Measurements from ENCODE around the gene GRK3.
"Not testable (repeated sequence)": the region's sequence is repeated elsewhere in the genome, so short reads cannot be mapped to it uniquely, and the experiment has no call there.

GRK3 gene

DNA sequence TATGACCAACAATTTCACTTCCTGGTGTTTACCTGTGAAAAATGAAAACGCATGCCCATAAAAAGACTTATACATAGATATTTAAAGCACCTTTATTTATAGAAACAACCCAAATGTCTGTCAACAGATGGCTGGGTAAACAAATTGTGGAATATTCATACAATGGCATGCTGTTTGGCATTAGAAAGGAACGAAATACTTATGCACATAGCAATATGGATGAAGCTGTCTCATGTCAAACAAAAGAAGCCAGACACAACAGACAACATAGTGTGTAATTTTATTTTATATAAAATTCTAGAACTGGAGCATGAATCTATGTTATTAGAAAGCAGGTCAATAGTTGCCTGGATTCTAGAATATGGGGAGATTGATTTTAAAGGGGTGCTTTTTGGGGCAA lies 38.0 kb downstream of the GRK3 start:
- H3K79me2 ChIP-seq (ENCODE audit: insufficient read depth, low read length): no peaks in the 10 kb centered on the region
- no peaks in the 10 kb centered on the region for H3F3A ChIP-seq (ENCODE audit: insufficient read depth, low read length)
- TF ChIP-seq EZH2 (IDR thresholded peaks at IDR 0.05; ENCODE audit: borderline replicate concordance, low read length): no peak
- TF ChIP-seq, protein P1, sequence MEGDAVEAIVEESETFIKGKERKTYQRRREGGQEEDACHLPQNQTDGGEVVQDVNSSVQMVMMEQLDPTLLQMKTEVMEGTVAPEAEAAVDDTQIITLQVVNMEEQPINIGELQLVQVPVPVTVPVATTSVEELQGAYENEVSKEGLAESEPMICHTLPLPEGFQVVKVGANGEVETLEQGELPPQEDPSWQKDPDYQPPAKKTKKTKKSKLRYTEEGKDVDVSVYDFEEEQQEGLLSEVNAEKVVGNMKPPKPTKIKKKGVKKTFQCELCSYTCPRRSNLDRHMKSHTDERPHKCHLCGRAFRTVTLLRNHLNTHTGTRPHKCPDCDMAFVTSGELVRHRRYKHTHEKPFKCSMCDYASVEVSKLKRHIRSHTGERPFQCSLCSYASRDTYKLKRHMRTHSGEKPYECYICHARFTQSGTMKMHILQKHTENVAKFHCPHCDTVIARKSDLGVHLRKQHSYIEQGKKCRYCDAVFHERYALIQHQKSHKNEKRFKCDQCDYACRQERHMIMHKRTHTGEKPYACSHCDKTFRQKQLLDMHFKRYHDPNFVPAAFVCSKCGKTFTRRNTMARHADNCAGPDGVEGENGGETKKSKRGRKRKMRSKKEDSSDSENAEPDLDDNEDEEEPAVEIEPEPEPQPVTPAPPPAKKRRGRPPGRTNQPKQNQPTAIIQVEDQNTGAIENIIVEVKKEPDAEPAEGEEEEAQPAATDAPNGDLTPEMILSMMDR (IDR thresholded peaks at IDR 0.05; ENCODE audit: low read length): no peak
- H2AFZ ChIP-seq (ENCODE audit: low read length): no peak overlapping the region
- no peaks in the 10 kb centered on the region for H3K9me2 ChIP-seq (ENCODE audit: low read depth, low read length)
- no peaks in the 10 kb centered on the region for H4K20me1 ChIP-seq (ENCODE audit: insufficient read depth, low read length)
- H3K27me3 ChIP-seq (ENCODE audit: insufficient read depth, low read length): no peaks in the 10 kb centered on the region
- H3K27ac ChIP-seq (ENCODE audit: low read depth, low read length, poor library complexity, severe bottlenecking): no peak overlapping the region
- no peaks in the 10 kb centered on the region for H3K9me3 ChIP-seq (ENCODE audit: low read length)
- no peaks in the 10 kb centered on the region for H3K36me3 ChIP-seq (ENCODE audit: insufficient read depth, low read length)
- no peaks in the 10 kb centered on the region for H3K4me1 ChIP-seq (ENCODE audit: insufficient read depth, low read length, severe bottlenecking)
- no peak overlapping the region for H3K4me2 ChIP-seq (ENCODE audit: low read length)
- no peak overlapping the region for H3K4me3 ChIP-seq (ENCODE audit: low read depth, low read length, poor library complexity, severe bottlenecking)
- H3K9ac ChIP-seq (ENCODE audit: low read length): no peak overlapping the region

GRCh38 chr22:25602916-25603315 lies 38.4 kb downstream of the GRK3 start:
- Histone ChIP-seq H3K4me3 (ENCODE audit: low read depth, low read length, poor library complexity, severe bottlenecking) (no peak overlapping the region), H4K20me1 (ENCODE audit: insufficient read depth, low read length) (no peaks in the 10 kb centered on the region), H3K9ac (ENCODE audit: low read length) (no peak overlapping the region), H3K4me1 (ENCODE audit: insufficient read depth, low read length, severe bottlenecking) (no peaks in the 10 kb centered on the region), H3K9me3 (ENCODE audit: low read length) (no peaks in the 10 kb centered on the region), H3K27ac (ENCODE audit: low read depth, low read length, poor library complexity, severe bottlenecking) (no peak overlapping the region), H3K79me2 (ENCODE audit: insufficient read depth, low read length) (no peaks in the 10 kb centered on the region), H3K4me2 (ENCODE audit: low read length) (no peak overlapping the region), H3K9me2 (ENCODE audit: low read depth, low read length) (no peaks in the 10 kb centered on the region), H3K36me3 (ENCODE audit: insufficient read depth, low read length) (no peaks in the 10 kb centered on the region), H3K27me3 (ENCODE audit: insufficient read depth, low read length) (no peaks in the 10 kb centered on the region), H3F3A (ENCODE audit: insufficient read depth, low read length) (no peaks in the 10 kb centered on the region), H2AFZ (ENCODE audit: low read length) (no peak overlapping the region)
- TF ChIP-seq, protein P1 (IDR thresholded peaks at IDR 0.05; ENCODE audit: low read length): no peak
- no peak for TF ChIP-seq EZH2 (IDR thresholded peaks at IDR 0.05; ENCODE audit: borderline replicate concordance, low read length)

- not testable (repeated sequence) for H3K9ac ChIP-seq (ENCODE audit: low read length); H3K4me1 ChIP-seq (ENCODE audit: insufficient read depth, low read length, severe bottlenecking); H2AFZ ChIP-seq (ENCODE audit: low read length); H3K4me3 ChIP-seq (ENCODE audit: low read depth, low read length, poor library complexity, severe bottlenecking); H3K27me3 ChIP-seq (ENCODE audit: insufficient read depth, low read length); H3K9me3 ChIP-seq (ENCODE audit: low read length); H3K9me2 ChIP-seq (ENCODE audit: low read depth, low read length); H3F3A ChIP-seq (ENCODE audit: insufficient read depth, low read length); H3K79me2 ChIP-seq (ENCODE audit: insufficient read depth, low read length); H4K20me1 ChIP-seq (ENCODE audit: insufficient read depth, low read length); H3K27ac ChIP-seq (ENCODE audit: low read depth, low read length, poor library complexity, severe bottlenecking); H3K4me2 ChIP-seq (ENCODE audit: low read length); H3K36me3 ChIP-seq (ENCODE audit: insufficient read depth, low read length)
These were observed 40.7 kb downstream of the GRK3 start for GRCh38 chr22:25605146-25605545.

DNA sequence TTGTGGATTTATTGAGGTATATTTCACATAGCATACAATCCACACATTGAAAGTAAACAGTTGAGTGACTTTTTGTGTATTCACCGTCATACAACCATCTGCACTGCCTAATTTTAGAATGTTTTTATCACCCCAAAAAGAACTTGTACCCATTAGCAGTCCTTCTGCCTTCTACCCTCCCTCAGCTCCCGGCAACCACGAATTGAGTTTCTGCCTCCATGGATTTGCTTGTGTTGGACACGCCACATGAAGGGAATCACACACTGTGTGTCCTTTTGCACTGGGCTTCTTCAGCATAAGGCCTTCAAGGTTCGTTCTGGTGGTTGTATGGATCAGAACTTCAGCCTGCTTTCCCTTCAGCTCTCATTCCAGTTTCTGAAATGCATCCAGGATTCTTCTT lies 41.1 kb downstream of the GRK3 start:
- not testable (repeated sequence) for H3F3A ChIP-seq (ENCODE audit: insufficient read depth, low read length); H3K4me1 ChIP-seq (ENCODE audit: insufficient read depth, low read length, severe bottlenecking); H3K9ac ChIP-seq (ENCODE audit: low read length); H4K20me1 ChIP-seq (ENCODE audit: insufficient read depth, low read length); H3K4me2 ChIP-seq (ENCODE audit: low read length); H3K9me2 ChIP-seq (ENCODE audit: low read depth, low read length); H2AFZ ChIP-seq (ENCODE audit: low read length); H3K27ac ChIP-seq (ENCODE audit: low read depth, low read length, poor library complexity, severe bottlenecking); H3K27me3 ChIP-seq (ENCODE audit: insufficient read depth, low read length); H3K36me3 ChIP-seq (ENCODE audit: insufficient read depth, low read length); H3K4me3 ChIP-seq (ENCODE audit: low read depth, low read length, poor library complexity, severe bottlenecking); H3K79me2 ChIP-seq (ENCODE audit: insufficient read depth, low read length); H3K9me3 ChIP-seq (ENCODE audit: low read length)

DNA sequence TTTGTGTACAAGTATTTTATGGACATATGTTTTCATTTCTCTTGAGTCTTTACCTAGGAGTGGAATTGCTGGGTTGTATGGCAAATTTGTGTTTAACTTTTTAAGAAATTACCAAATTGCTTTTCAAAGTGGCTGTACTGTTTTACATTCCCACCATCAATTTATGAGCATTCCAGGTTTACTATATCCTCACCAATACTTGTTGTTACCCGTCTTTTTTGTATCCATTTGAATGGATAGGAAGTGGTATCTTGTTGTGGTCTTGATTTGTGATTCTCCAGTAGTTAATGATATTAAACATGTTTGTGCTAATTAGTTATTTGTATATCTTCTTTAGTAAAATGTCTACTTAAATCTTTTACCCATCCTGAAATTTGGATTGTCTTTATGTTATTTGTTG lies 46.8 kb downstream of the GRK3 start:
- not testable (repeated sequence) for H4K20me1 ChIP-seq (ENCODE audit: insufficient read depth, low read length); H2AFZ ChIP-seq (ENCODE audit: low read length); H3K36me3 ChIP-seq (ENCODE audit: insufficient read depth, low read length); H3K4me1 ChIP-seq (ENCODE audit: insufficient read depth, low read length, severe bottlenecking); H3K27ac ChIP-seq (ENCODE audit: low read depth, low read length, poor library complexity, severe bottlenecking); H3K9me3 ChIP-seq (ENCODE audit: low read length); H3K27me3 ChIP-seq (ENCODE audit: insufficient read depth, low read length); H3F3A ChIP-seq (ENCODE audit: insufficient read depth, low read length); H3K9me2 ChIP-seq (ENCODE audit: low read depth, low read length); H3K79me2 ChIP-seq (ENCODE audit: insufficient read depth, low read length); H3K4me3 ChIP-seq (ENCODE audit: low read depth, low read length, poor library complexity, severe bottlenecking); H3K4me2 ChIP-seq (ENCODE audit: low read length); H3K9ac ChIP-seq (ENCODE audit: low read length)

- H2AFZ ChIP-seq (ENCODE audit: low read length); H3K4me2 ChIP-seq (ENCODE audit: low read length); H3K9ac ChIP-seq (ENCODE audit: low read length); H3K9me3 ChIP-seq (ENCODE audit: low read length); H3K4me3 ChIP-seq (ENCODE audit: low read depth, low read length, poor library complexity, severe bottlenecking); H4K20me1 ChIP-seq (ENCODE audit: insufficient read depth, low read length); H3K9me2 ChIP-seq (ENCODE audit: low read depth, low read length); H3F3A ChIP-seq (ENCODE audit: insufficient read depth, low read length); H3K36me3 ChIP-seq (ENCODE audit: insufficient read depth, low read length); H3K27me3 ChIP-seq (ENCODE audit: insufficient read depth, low read length); H3K79me2 ChIP-seq (ENCODE audit: insufficient read depth, low read length); H3K4me1 ChIP-seq (ENCODE audit: insufficient read depth, low read length, severe bottlenecking); H3K27ac ChIP-seq (ENCODE audit: low read depth, low read length, poor library complexity, severe bottlenecking): not testable (repeated sequence)
These were observed 48.7 kb downstream of the GRK3 start for GRCh38 chr22:25613131-25613530.
